DOHH2 (cell line): ENCODE data around the gene IFNG-AS1.

Experiments
- H3F3A ChIP-seq: fragments of 200-600 bp; sonication (generic), shearing (Covaris generic); 2 replicates; pipeline ENCODE4 v1.6.0; 2016; ENCODE audit warnings: antibody characterized with exemption, mild to moderate bottlenecking; ENCODE audit not compliant: control insufficient read depth, insufficient read depth
- H3K27ac ChIP-seq: fragments of 200-600 bp; sonication (generic); 2 replicates; pipeline ENCODE4 v1.5.1; 2014; ENCODE audit warnings: low read depth, mild to moderate bottlenecking, low read length, moderate library complexity
- H3K27me3 ChIP-seq: fragments of 200-600 bp; sonication (generic); 2 replicates; pipeline ENCODE4 v1.6.1; 2014; ENCODE audit warnings: mild to moderate bottlenecking, low read length, mixed read lengths; ENCODE audit not compliant: control insufficient read depth
- H3K36me3 ChIP-seq: fragments of 200-600 bp; sonication (generic); 2 replicates; pipeline ENCODE4 v1.6.1; 2014; ENCODE audit warnings: mild to moderate bottlenecking, low read length, moderate library complexity, mixed read lengths; ENCODE audit not compliant: control insufficient read depth
- H3K4me1 ChIP-seq: fragments of 200-600 bp; sonication (generic); 2 replicates; pipeline ENCODE4 v1.6.1; 2014; ENCODE audit warnings: mild to moderate bottlenecking, low read length, mixed read lengths; ENCODE audit not compliant: control insufficient read depth
- H3K4me2 ChIP-seq: fragments of 200-600 bp; sonication (generic); 2 replicates; pipeline ENCODE4 v1.6.0; 2014; ENCODE audit warnings: mild to moderate bottlenecking, low read length, moderate library complexity
- H3K4me3 ChIP-seq: fragments of 200-600 bp; sonication (generic); 2 replicates; pipeline ENCODE4 v1.5.1; 2014; ENCODE audit warnings: mild to moderate bottlenecking, low read length, mixed read lengths
- H3K79me2 ChIP-seq: fragments of 200-600 bp; sonication (generic); 2 replicates; pipeline ENCODE4 v1.6.1; 2014; ENCODE audit warnings: mild to moderate bottlenecking, low read length, mixed read lengths; ENCODE audit not compliant: control insufficient read depth
- H3K9me2 ChIP-seq: fragments of 200-600 bp; sonication (generic); replicated peaks from 2 replicates; pipeline ENCODE4 v1.6.1; 2014; ENCODE audit warnings: mild to moderate bottlenecking, low read length, mixed read lengths; ENCODE audit not compliant: control insufficient read depth
- H3K9me3 ChIP-seq: fragments of 200-600 bp; sonication (generic); 2 replicates; pipeline ENCODE4 v1.6.1; 2014; ENCODE audit warnings: antibody characterized with exemption, low read length, mixed read lengths; ENCODE audit not compliant: control insufficient read depth, insufficient read depth
- H4K20me1 ChIP-seq: fragments of 200-600 bp; sonication (generic); 2 replicates; pipeline ENCODE4 v1.6.0; 2014; ENCODE audit warnings: low read depth, mild to moderate bottlenecking, antibody characterized with exemption, low read length, moderate library complexity; ENCODE audit not compliant: control insufficient read depth, insufficient read depth
- CTCF ChIP-seq: fragments of 200-600 bp; sonication (generic); IDR thresholded peaks from one replicate; pipeline ENCODE4 v1.5.1; 2014; ENCODE audit warnings: antibody characterized with exemption, mild to moderate bottlenecking, low read depth, low read length; ENCODE audit not compliant: poor library complexity, severe bottlenecking
- EZH2phosphoT487 ChIP-seq: fragments of 200-600 bp; sonication (generic); IDR thresholded peaks from 2 replicates; pipeline ENCODE4 v1.6.1; 2017; ENCODE audit warnings: borderline replicate concordance, mild to moderate bottlenecking, antibody characterized with exemption, low read length, moderate library complexity, mixed read lengths

The IFNG-AS1 gene

GRCh38 chr12:68018315-68018714 lies 29.1 kb downstream of the IFNG-AS1 start:
- TF ChIP-seq EZH2phosphoT487 (no peak), CTCF (no peak)
- Histone ChIP-seq H3K79me2 (0 out of 2 replicates have a peak, but pooled peaks cover under 1% of the 10 kb centered on the region), H3K27me3 (no peaks in the 10 kb centered on the region), H3K9me3 (no peaks in the 10 kb centered on the region), H3K9me2 (no peaks in the 10 kb centered on the region), H3F3A (no peaks in the 10 kb centered on the region), H3K4me1 (peaks cover 2% of the 10 kb centered on the region), H3K36me3 (peaks cover 79% of the 10 kb centered on the region), H4K20me1 (no peaks in the 10 kb centered on the region), H3K4me3 (no peak overlapping the region), H3K4me2 (no peak overlapping the region), H3K27ac (no peak overlapping the region)

- Histone ChIP-seq H3K4me3 (no peak overlapping the region), H3K4me2 (no peak overlapping the region), H3K9me3 (no peaks in the 10 kb centered on the region), H4K20me1 (no peaks in the 10 kb centered on the region), H3K27ac (no peak overlapping the region), H3F3A (no peaks in the 10 kb centered on the region), H3K79me2 (no peaks in the 10 kb centered on the region), H3K4me1 (no peaks in the 10 kb centered on the region), H3K36me3 (peaks cover 70% of the 10 kb centered on the region), H3K27me3 (no peaks in the 10 kb centered on the region), H3K9me2 (no peaks in the 10 kb centered on the region)
- TF ChIP-seq CTCF (no peak), EZH2phosphoT487 (no peak)
Measured at GRCh38 chr12:68020049-68020448, 30.8 kb downstream of the IFNG-AS1 start.

- Histone ChIP-seq H3K27ac (no peak overlapping the region), H3K36me3 (peaks cover 64% of the 10 kb centered on the region), H3K79me2 (no peaks in the 10 kb centered on the region), H3K4me2 (no peak overlapping the region), H3K9me2 (no peaks in the 10 kb centered on the region), H3K4me1 (no peaks in the 10 kb centered on the region), H3F3A (no peaks in the 10 kb centered on the region), H3K4me3 (no peak overlapping the region), H4K20me1 (no peaks in the 10 kb centered on the region), H3K9me3 (no peaks in the 10 kb centered on the region), H3K27me3 (no peaks in the 10 kb centered on the region)
- TF ChIP-seq CTCF (no peak), EZH2phosphoT487 (no peak)
Measured at GRCh38 chr12:68020699-68021098, 31.5 kb downstream of the IFNG-AS1 start.

- Histone ChIP-seq H3F3A (no peaks in the 10 kb centered on the region), H3K27ac (no peak overlapping the region), H3K4me2 (no peak overlapping the region), H3K36me3 (peaks cover 37% of the 10 kb centered on the region), H3K9me2 (no peaks in the 10 kb centered on the region), H3K4me3 (no peak overlapping the region), H3K27me3 (no peaks in the 10 kb centered on the region), H3K4me1 (no peaks in the 10 kb centered on the region), H3K9me3 (no peaks in the 10 kb centered on the region), H3K79me2 (no peaks in the 10 kb centered on the region), H4K20me1 (no peaks in the 10 kb centered on the region)
- TF ChIP-seq EZH2phosphoT487 (no peak), CTCF (no peak)
Measured at GRCh38 chr12:68028647-68029046, 39.4 kb downstream of the IFNG-AS1 start.
